ENCODE measurements around the gene NSG1. TPM values are rescaled to one million over a fixed set of nuclear protein-coding genes. Genes with fewer than 3 reads are reported as not detected.

Gene NSG1
- total RNA-seq, 1 experiment from 2014 or later = not detected

GRCh38 chr4:4402966-4403365, 16.1 kb downstream of the NSG1 start:
- intact Hi-C loops (cut with micrococcal nuclease; ENCODE audit: unreplicated experiment) = no loop called here
- CTCF ChIA-PET = no interaction called here
- peaks cover 33% of the 10 kb centered on the region for H3K27me3 Mint-ChIP-seq (ENCODE audit: unreplicated experiment)
- H3K36me3 Mint-ChIP-seq (ENCODE audit: insufficient read depth, unreplicated experiment) = peaks cover 3% of the 10 kb centered on the region
- H3K4me1 Mint-ChIP-seq (ENCODE audit: low read depth, unreplicated experiment) = no peaks in the 10 kb centered on the region
- no TSS peak for BruUV-seq (replicated peaks)
- TF ChIP-seq, protein P1, sequence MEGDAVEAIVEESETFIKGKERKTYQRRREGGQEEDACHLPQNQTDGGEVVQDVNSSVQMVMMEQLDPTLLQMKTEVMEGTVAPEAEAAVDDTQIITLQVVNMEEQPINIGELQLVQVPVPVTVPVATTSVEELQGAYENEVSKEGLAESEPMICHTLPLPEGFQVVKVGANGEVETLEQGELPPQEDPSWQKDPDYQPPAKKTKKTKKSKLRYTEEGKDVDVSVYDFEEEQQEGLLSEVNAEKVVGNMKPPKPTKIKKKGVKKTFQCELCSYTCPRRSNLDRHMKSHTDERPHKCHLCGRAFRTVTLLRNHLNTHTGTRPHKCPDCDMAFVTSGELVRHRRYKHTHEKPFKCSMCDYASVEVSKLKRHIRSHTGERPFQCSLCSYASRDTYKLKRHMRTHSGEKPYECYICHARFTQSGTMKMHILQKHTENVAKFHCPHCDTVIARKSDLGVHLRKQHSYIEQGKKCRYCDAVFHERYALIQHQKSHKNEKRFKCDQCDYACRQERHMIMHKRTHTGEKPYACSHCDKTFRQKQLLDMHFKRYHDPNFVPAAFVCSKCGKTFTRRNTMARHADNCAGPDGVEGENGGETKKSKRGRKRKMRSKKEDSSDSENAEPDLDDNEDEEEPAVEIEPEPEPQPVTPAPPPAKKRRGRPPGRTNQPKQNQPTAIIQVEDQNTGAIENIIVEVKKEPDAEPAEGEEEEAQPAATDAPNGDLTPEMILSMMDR (IDR thresholded peaks at IDR 0.05; ENCODE audit: unreplicated experiment) = no peak
- no peak for DNase-seq
- H3K4me3 Mint-ChIP-seq (ENCODE audit: low read depth, unreplicated experiment) = no peak overlapping the region
- H3K27ac Mint-ChIP-seq (ENCODE audit: unreplicated experiment) = no peak overlapping the region
- H3K9me3 Mint-ChIP-seq (ENCODE audit: low read depth, unreplicated experiment) = no peaks in the 10 kb centered on the region

- Mint-ChIP-seq H3K36me3 (ENCODE audit: insufficient read depth, unreplicated experiment) (peaks cover 3% of the 10 kb centered on the region), H3K4me3 (ENCODE audit: low read depth, unreplicated experiment) (no peak overlapping the region), H3K27me3 (ENCODE audit: unreplicated experiment) (peaks cover 42% of the 10 kb centered on the region), H3K4me1 (ENCODE audit: low read depth, unreplicated experiment) (no peaks in the 10 kb centered on the region), H3K27ac (ENCODE audit: unreplicated experiment) (no peak overlapping the region), H3K9me3 (ENCODE audit: low read depth, unreplicated experiment) (no peaks in the 10 kb centered on the region)
- intact Hi-C loops (cut with micrococcal nuclease; ENCODE audit: unreplicated experiment) = no loop called here
- TF ChIP-seq, protein P1 (IDR thresholded peaks at IDR 0.05; ENCODE audit: unreplicated experiment) = no peak
- DNase-seq = no peak
- BruUV-seq (replicated peaks) = no TSS peak
- CTCF ChIA-PET = no interaction called here
These were observed 18.6 kb downstream of the NSG1 start for GRCh38 chr4:4405358-4405962.

DNA sequence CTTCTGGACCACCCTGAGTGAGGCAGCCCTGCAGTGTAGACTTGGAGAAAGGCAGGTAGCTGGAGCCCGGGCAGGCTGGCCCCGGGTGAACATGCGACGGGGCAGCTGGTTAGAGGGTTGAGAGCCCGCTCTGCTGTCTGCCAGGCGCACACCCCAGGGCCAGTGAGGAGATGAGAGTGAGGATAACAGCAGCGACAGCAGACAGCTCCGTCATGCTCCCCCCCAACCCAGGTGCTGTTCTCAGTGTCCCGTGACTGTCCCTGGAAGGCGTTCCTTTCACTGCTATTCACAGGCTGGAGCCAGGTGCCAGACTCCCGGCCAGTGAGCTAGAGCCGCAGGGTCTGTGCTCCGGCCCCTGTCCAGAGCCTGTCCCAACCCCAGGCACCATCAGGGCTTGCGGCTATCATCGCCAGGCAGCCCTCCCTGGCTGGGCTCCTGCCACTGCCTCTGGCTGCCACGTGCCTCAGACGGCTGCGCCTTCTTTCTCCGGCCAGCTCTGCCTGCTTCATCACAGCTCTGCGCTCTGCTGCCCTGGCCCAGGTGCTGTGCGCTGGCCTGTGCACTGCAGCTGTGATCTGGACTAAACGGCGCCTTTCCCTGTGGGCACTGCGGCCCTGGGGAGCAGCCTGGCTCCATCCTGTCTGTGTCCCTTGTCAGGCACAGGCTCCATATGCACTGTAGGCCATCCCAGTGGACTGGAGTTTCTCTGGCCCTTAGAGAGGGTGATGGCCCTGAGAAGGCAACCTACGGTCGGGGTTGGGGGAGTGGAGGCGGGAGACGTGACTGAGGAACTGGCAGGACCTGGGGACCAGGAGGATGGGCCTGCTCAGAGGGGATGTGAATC, 19.8 kb downstream of the NSG1 start:
- TF ChIP-seq, protein P1 (IDR thresholded peaks at IDR 0.05; ENCODE audit: unreplicated experiment) = no peak
- Mint-ChIP-seq H3K36me3 (ENCODE audit: insufficient read depth, unreplicated experiment) (peaks cover 3% of the 10 kb centered on the region), H3K4me1 (ENCODE audit: low read depth, unreplicated experiment) (no peaks in the 10 kb centered on the region), H3K9me3 (ENCODE audit: low read depth, unreplicated experiment) (no peaks in the 10 kb centered on the region), H3K4me3 (ENCODE audit: low read depth, unreplicated experiment) (no peak overlapping the region), H3K27me3 (ENCODE audit: unreplicated experiment) (peaks cover 42% of the 10 kb centered on the region), H3K27ac (ENCODE audit: unreplicated experiment) (no peak overlapping the region)
- no peak for DNase-seq
- CTCF ChIA-PET = no interaction called here
- no TSS peak for BruUV-seq (replicated peaks)
- intact Hi-C loops (cut with micrococcal nuclease; ENCODE audit: unreplicated experiment) = no loop called here

GRCh38 chr4:4407299-4408131, 20.6 kb downstream of the NSG1 start:
- BruUV-seq (replicated peaks) = no TSS peak
- CTCF ChIA-PET = no interaction called here
- H3K4me3 Mint-ChIP-seq (ENCODE audit: low read depth, unreplicated experiment) = no peak overlapping the region

More at GRCh38 chr4:4407299-4408131, 20.6 kb downstream of the NSG1 start:
- TF ChIP-seq, protein P1 (IDR thresholded peaks at IDR 0.05; ENCODE audit: unreplicated experiment) = no peak
- H3K36me3 Mint-ChIP-seq (ENCODE audit: insufficient read depth, unreplicated experiment) = peaks cover 3% of the 10 kb centered on the region
- peaks cover 42% of the 10 kb centered on the region for H3K27me3 Mint-ChIP-seq (ENCODE audit: unreplicated experiment)
- H3K9me3 Mint-ChIP-seq (ENCODE audit: low read depth, unreplicated experiment) = no peaks in the 10 kb centered on the region
- no peaks in the 10 kb centered on the region for H3K4me1 Mint-ChIP-seq (ENCODE audit: low read depth, unreplicated experiment)
- H3K27ac Mint-ChIP-seq (ENCODE audit: unreplicated experiment) = no peak overlapping the region
- no peak for DNase-seq
- intact Hi-C loops (cut with micrococcal nuclease; ENCODE audit: unreplicated experiment) = no loop called here
